ENCODE results near the gene B4GALT2.

B4GALT2 gene

DNA sequence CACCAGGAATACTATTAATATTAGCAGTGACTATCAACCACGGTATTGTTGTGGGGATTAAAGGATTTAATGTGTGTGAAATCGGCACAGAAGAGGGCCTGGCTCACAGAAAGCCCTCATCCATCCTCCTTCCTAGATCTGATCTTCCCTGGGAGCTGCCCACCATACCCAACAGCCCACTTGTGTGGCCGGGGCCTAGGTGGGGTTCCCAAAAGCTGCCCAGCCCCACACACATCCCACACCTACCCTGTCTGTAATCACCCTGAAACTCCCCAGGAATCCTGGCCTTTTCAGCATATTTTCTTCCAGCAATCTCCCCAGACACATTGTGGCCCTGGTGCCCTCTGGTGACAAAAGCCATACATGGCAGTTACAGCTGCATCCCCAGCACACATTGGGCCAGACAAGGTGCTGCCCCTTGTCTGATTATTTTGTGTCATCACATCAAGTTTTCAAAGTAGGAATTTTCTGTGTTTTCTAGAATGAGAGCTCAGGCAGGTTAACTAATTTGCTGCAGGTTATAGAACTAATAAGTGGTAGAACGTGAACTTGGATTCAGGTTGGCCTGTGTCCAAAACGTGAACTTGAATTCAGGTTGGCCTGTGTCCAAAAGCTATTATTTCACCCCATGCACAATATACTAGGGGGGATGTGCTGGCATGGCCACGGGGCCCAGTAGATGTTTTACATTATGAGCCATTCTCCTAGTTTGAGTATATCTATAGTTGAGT, 57.6 kb downstream of the B4GALT2 start:
- Histone ChIP-seq H3K4me3 (ENCODE audit: low read length) (no peak overlapping the region), H3K79me2 (ENCODE audit: low read length) (no peaks in the 10 kb centered on the region), H3K27me3 (replicated peaks; ENCODE audit: insufficient read depth, low read length) (no peaks in the 10 kb centered on the region), H4K20me1 (ENCODE audit: insufficient read depth, low read length) (no peaks in the 10 kb centered on the region), H3K4me1 (ENCODE audit: low read length) (peaks cover 6% of the 10 kb centered on the region), H2AFZ (ENCODE audit: low read length) (no peak overlapping the region), H3K36me3 (replicated peaks; ENCODE audit: insufficient read depth, low read length) (no peaks in the 10 kb centered on the region), H3F3A (ENCODE audit: insufficient read depth, low read length) (peaks cover 3% of the 10 kb centered on the region; the same call in 1 of the 2 replicates), H3K9ac (ENCODE audit: low read length) (no peak overlapping the region), H3K27ac (ENCODE audit: low read length) (no peak overlapping the region), H3K4me2 (ENCODE audit: low read depth, low read length) (no peak overlapping the region), H3K9me3 (replicated peaks; ENCODE audit: insufficient read depth, low read length) (no peaks in the 10 kb centered on the region), H3K9me2 (replicated peaks; ENCODE audit: insufficient read depth, low read length) (no peaks in the 10 kb centered on the region)
- DNase-seq = peak; percentile 66
- TF ChIP-seq EZH2phosphoT487 (IDR thresholded peaks at IDR 0.05; ENCODE audit: low read length) = no peak
- TF ChIP-seq EZH2 (optimal IDR thresholded peaks at IDR 0.05; ENCODE audit: low read depth, low read length) = no peak
- TF ChIP-seq, protein P1, sequence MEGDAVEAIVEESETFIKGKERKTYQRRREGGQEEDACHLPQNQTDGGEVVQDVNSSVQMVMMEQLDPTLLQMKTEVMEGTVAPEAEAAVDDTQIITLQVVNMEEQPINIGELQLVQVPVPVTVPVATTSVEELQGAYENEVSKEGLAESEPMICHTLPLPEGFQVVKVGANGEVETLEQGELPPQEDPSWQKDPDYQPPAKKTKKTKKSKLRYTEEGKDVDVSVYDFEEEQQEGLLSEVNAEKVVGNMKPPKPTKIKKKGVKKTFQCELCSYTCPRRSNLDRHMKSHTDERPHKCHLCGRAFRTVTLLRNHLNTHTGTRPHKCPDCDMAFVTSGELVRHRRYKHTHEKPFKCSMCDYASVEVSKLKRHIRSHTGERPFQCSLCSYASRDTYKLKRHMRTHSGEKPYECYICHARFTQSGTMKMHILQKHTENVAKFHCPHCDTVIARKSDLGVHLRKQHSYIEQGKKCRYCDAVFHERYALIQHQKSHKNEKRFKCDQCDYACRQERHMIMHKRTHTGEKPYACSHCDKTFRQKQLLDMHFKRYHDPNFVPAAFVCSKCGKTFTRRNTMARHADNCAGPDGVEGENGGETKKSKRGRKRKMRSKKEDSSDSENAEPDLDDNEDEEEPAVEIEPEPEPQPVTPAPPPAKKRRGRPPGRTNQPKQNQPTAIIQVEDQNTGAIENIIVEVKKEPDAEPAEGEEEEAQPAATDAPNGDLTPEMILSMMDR (IDR thresholded peaks at IDR 0.05; ENCODE audit: low read length) = peak; percentile 93

DNA sequence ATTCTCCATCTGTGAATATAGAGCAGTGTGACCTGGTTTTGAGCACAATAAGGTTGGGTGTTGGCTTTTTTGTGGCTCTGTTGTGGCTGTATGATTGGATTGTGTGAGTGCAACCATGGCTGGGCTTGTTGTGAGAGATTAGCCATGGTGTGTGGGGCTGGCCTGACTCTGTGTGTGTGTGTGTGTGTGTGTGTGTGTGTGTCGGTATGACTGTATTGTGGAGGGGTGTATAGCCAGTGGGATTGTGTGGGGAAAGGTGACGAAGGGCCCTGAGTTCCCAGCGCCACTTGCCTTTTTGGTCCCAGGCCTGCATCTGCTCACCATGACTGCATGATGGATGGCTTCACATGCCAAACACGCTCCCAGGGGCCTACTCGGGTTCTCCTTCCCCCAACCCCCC, 58.1 kb downstream of the B4GALT2 start:
- H3K27ac ChIP-seq (ENCODE audit: low read length) = no peak overlapping the region
- H3K36me3 ChIP-seq (replicated peaks; ENCODE audit: insufficient read depth, low read length) = no peaks in the 10 kb centered on the region
- H3K79me2 ChIP-seq (ENCODE audit: low read length) = no peaks in the 10 kb centered on the region
- no peaks in the 10 kb centered on the region for H3K9me3 ChIP-seq (replicated peaks; ENCODE audit: insufficient read depth, low read length)
- no peak overlapping the region for H3K4me2 ChIP-seq (ENCODE audit: low read depth, low read length)
- peaks cover under 1% of the 10 kb centered on the region; the same call in 1 of the 2 replicates for H3K4me1 ChIP-seq (ENCODE audit: low read length)
- H3K4me3 ChIP-seq (ENCODE audit: low read length) = no peak overlapping the region
- no peak overlapping the region for H3K9ac ChIP-seq (ENCODE audit: low read length)
- no peak for DNase-seq
- H3K27me3 ChIP-seq (replicated peaks; ENCODE audit: insufficient read depth, low read length) = no peaks in the 10 kb centered on the region
- H3F3A ChIP-seq (ENCODE audit: insufficient read depth, low read length) = peaks cover 1% of the 10 kb centered on the region; the same call in 1 of the 2 replicates
- TF ChIP-seq, protein P1 (IDR thresholded peaks at IDR 0.05; ENCODE audit: low read length) = no peak
- TF ChIP-seq EZH2phosphoT487 (IDR thresholded peaks at IDR 0.05; ENCODE audit: low read length) = no peak
- TF ChIP-seq EZH2 (optimal IDR thresholded peaks at IDR 0.05; ENCODE audit: low read depth, low read length) = no peak
- no peaks in the 10 kb centered on the region for H4K20me1 ChIP-seq (ENCODE audit: insufficient read depth, low read length)
- no peak overlapping the region for H2AFZ ChIP-seq (ENCODE audit: low read length)
- H3K9me2 ChIP-seq (replicated peaks; ENCODE audit: insufficient read depth, low read length) = no peaks in the 10 kb centered on the region

DNA sequence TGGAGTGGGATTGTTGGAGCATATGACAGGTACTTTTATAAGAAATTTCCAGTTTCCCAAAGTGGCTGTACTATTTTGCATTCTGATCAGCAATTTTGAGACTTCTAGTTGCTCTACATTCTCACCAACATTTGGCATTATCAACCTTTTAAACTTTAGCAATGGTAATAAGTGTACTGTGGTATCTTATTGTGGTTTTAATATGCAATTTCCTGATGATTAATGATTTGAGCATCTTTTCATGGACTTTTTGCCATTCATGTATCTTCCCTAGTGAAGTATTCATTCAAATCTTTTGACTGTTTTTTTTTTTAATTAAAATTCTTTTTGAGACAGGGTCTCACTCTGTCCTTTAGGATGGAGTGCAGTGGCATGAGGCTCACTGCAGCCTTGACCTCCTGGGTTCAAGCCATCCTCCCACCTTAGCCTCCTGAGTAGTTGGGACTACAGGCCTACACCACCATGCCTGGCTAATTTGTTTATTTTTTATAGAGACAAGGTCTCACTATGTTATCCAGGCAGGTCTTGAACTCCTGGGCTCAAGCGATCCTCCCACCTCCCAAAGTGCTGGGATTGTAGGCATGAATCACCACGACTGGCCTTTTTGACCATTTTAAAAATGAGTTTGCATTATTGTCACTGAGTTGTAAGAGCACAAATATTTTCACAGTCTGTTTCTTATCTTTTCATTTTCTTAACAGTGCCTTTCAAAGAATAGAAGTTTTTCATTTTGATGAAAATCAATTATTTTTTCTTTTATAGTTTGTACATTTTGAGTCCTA, 60.1 kb downstream of the B4GALT2 start:
- DNase-seq = no peak
- Histone ChIP-seq H3K36me3 (replicated peaks; ENCODE audit: insufficient read depth, low read length) (no peaks in the 10 kb centered on the region), H3K4me2 (ENCODE audit: low read depth, low read length) (no peak overlapping the region), H3F3A (ENCODE audit: insufficient read depth, low read length) (no peaks in the 10 kb centered on the region), H3K79me2 (ENCODE audit: low read length) (no peaks in the 10 kb centered on the region), H3K9me3 (replicated peaks; ENCODE audit: insufficient read depth, low read length) (no peaks in the 10 kb centered on the region), H3K27ac (ENCODE audit: low read length) (no peak overlapping the region), H3K9ac (ENCODE audit: low read length) (no peak overlapping the region), H3K9me2 (replicated peaks; ENCODE audit: insufficient read depth, low read length) (no peaks in the 10 kb centered on the region), H2AFZ (ENCODE audit: low read length) (no peak overlapping the region), H4K20me1 (ENCODE audit: insufficient read depth, low read length) (no peaks in the 10 kb centered on the region), H3K4me3 (ENCODE audit: low read length) (no peak overlapping the region), H3K27me3 (replicated peaks; ENCODE audit: insufficient read depth, low read length) (no peaks in the 10 kb centered on the region), H3K4me1 (ENCODE audit: low read length) (no peaks in the 10 kb centered on the region)
- no peak for TF ChIP-seq EZH2 (optimal IDR thresholded peaks at IDR 0.05; ENCODE audit: low read depth, low read length)
- TF ChIP-seq, protein P1 (IDR thresholded peaks at IDR 0.05; ENCODE audit: low read length) = no peak

Data from MM.1S (cell line).